Measurements from ENCODE around the gene SLC4A5.

SLC4A5 gene

GRCh38 chr2:74343316-74343715, at the start of gene SLC4A5:
Gene SLC4A5 (minus strand): TSS chr2:74343416. CDS start chr2:74315023, 28,393 bp downstream.
- no peak for DNase-seq

- no peak for DNase-seq
Measured at GRCh38 chr2:74392449-74392743, 49.2 kb upstream of the SLC4A5 start.

GRCh38 chr2:74391580-74392448, 48.6 kb upstream of the SLC4A5 start:
- DNase-seq = peak; percentile 58

- no peak for DNase-seq
Measured at GRCh38 chr2:74391209-74391579, 48.0 kb upstream of the SLC4A5 start.

GRCh38 chr2:74390606-74391005, 47.4 kb upstream of the SLC4A5 start:
- DNase-seq = no peak

GRCh38 chr2:74387346-74387745, 44.1 kb upstream of the SLC4A5 start:
- DNase-seq = no peak

- no peak for DNase-seq
Measured at GRCh38 chr2:74385396-74385795, 42.2 kb upstream of the SLC4A5 start.

- no peak for DNase-seq
Measured at GRCh38 chr2:74384051-74384450, 40.8 kb upstream of the SLC4A5 start.

- no peak for DNase-seq
Measured at GRCh38 chr2:74383254-74383653, 40.0 kb upstream of the SLC4A5 start.

- DNase-seq = no peak
Measured at GRCh38 chr2:74381751-74382150, 38.5 kb upstream of the SLC4A5 start.

- DNase-seq = peak; percentile 24
Measured at GRCh38 chr2:74379851-74380789, 36.9 kb upstream of the SLC4A5 start, which contains the start of gene DCTN1. Gene DCTN1 (minus strand): TSS chr2:74380311. CDS start chr2:74380037, 274 bp downstream.

- DNase-seq = no peak
Measured at GRCh38 chr2:74378007-74378406, 34.8 kb upstream of the SLC4A5 start.

- no peak for DNase-seq
Measured at GRCh38 chr2:74375838-74376237, 32.6 kb upstream of the SLC4A5 start.

- DNase-seq = no peak
Measured at GRCh38 chr2:74374509-74375205, 31.4 kb upstream of the SLC4A5 start.

- no peak for DNase-seq
Measured at GRCh38 chr2:74373985-74374384, 30.8 kb upstream of the SLC4A5 start.

GRCh38 chr2:74373221-74373676, 30.0 kb upstream of the SLC4A5 start:
- DNase-seq = no peak

- DNase-seq = no peak
Measured at GRCh38 chr2:74372674-74373073, 29.5 kb upstream of the SLC4A5 start.

GRCh38 chr2:74371421-74371820, 28.2 kb upstream of the SLC4A5 start:
- DNase-seq = no peak

- no peak for DNase-seq
Measured at GRCh38 chr2:74369976-74370375, 26.8 kb upstream of the SLC4A5 start.

- no peak for DNase-seq
Measured at GRCh38 chr2:74368499-74368898, 25.3 kb upstream of the SLC4A5 start.

- no peak for DNase-seq
Measured at GRCh38 chr2:74367789-74368188, 24.6 kb upstream of the SLC4A5 start.

GRCh38 chr2:74366036-74366435, 22.8 kb upstream of the SLC4A5 start:
- no peak for DNase-seq
